ENCODE data around the gene C16orf92.

Gene C16orf92

DNA sequence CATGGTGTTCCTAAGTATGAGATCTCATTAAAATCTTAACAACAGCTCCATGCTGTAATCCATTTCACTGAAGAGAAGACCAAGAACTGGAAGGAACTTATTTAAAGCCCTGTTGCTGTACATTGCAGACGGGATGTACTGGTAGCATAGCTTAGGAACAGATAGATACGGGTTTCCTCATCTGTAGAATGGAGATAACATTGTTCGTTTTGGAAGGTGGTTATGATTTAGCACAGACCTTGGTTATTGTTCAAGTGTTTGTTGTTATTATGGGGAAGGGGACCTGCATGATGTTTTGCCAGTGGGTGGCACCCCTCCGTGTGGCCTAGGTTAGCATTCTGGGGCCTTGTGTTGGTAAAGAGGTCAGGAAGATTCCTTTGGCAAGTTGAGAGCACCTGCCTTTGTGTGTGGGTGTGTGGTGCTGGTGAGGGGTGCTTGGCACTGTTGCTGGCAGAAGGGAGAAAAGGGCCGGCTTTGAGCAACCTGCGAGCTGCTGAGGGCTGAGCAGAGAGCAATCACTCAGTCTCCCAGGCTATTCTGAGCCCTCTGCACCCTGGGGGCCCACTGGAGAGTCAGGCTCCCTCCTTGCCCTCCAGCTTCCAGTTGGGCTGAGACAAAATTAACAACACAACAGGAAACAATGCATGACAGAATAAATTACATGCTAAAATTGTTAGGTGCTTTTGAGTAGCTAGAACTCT lies 47.0 kb upstream of the C16orf92 start:
- Histone ChIP-seq H3K27ac (peak overlapping the region; percentile 76), H2AFZ (no peak overlapping the region), H3K27me3 (ENCODE audit: control insufficient read depth, insufficient read depth, low read length) (no peaks in the 10 kb centered on the region), H3K4me3 (ENCODE audit: low read depth, low read length) (peak overlapping the region; percentile 93), H3K9me3 (ENCODE audit: control insufficient read depth, low read length) (no peaks in the 10 kb centered on the region), H3K36me3 (ENCODE audit: control insufficient read depth, insufficient read depth, low read length) (no peaks in the 10 kb centered on the region), H3K9ac (no peak overlapping the region), H3K4me2 (ENCODE audit: low read length) (peak overlapping the region; percentile 85), H3K4me1 (peaks cover 13% of the 10 kb centered on the region), H3K79me2 (peaks cover 20% of the 10 kb centered on the region)
- TF ChIP-seq, protein P1, sequence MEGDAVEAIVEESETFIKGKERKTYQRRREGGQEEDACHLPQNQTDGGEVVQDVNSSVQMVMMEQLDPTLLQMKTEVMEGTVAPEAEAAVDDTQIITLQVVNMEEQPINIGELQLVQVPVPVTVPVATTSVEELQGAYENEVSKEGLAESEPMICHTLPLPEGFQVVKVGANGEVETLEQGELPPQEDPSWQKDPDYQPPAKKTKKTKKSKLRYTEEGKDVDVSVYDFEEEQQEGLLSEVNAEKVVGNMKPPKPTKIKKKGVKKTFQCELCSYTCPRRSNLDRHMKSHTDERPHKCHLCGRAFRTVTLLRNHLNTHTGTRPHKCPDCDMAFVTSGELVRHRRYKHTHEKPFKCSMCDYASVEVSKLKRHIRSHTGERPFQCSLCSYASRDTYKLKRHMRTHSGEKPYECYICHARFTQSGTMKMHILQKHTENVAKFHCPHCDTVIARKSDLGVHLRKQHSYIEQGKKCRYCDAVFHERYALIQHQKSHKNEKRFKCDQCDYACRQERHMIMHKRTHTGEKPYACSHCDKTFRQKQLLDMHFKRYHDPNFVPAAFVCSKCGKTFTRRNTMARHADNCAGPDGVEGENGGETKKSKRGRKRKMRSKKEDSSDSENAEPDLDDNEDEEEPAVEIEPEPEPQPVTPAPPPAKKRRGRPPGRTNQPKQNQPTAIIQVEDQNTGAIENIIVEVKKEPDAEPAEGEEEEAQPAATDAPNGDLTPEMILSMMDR (IDR thresholded peaks at IDR 0.05) = no peak

DNA sequence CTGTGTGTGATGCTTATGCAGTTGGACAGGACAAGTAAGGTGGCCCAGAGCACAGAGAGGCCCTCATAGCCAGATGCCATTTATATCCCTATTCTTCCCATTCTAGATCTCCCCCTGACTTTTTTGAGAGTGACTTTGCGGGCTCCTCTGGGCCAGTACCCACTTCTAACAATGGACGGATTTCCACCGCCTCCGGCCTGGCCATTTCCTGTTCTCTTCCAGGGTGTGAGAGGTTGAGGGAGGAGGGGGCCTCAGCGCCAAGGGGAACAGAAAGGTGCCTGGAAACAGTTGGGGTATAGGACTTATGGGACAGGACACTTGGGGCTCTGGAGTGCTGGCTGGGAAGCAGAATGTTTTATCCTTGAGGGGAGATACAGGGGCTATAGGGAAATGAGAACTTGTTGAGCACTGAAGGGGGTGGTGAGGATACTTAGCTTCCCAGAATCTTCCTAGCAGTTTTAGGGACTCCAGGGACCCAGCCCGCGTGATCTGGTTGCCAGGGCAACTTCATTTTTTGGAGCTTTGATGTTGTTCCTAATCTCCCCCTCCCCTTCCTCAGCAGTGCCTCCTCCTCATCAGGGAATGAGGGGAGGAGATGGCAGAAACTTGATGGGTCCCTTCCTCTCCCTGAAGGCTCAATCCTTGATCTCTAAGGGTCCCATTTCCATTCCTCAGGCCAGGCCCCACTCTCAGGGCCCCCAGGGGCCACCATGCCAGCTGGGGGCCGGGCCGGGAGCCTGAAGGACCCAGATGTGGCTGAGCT lies 45.8 kb upstream of the C16orf92 start:
- peak overlapping the region; percentile 17 for H3K27ac ChIP-seq
- no peak overlapping the region for H3K4me3 ChIP-seq (ENCODE audit: low read depth, low read length)
- no peaks in the 10 kb centered on the region for H3K9me3 ChIP-seq (ENCODE audit: control insufficient read depth, low read length)
- H3K79me2 ChIP-seq = peaks cover 20% of the 10 kb centered on the region
- peak overlapping the region; percentile 85 for H3K4me2 ChIP-seq (ENCODE audit: low read length)
- no peaks in the 10 kb centered on the region for H3K36me3 ChIP-seq (ENCODE audit: control insufficient read depth, insufficient read depth, low read length)
- peaks cover 13% of the 10 kb centered on the region for H3K4me1 ChIP-seq
- H3K27me3 ChIP-seq (ENCODE audit: control insufficient read depth, insufficient read depth, low read length) = no peaks in the 10 kb centered on the region
- TF ChIP-seq, protein P1 (IDR thresholded peaks at IDR 0.05) = no peak
- H2AFZ ChIP-seq = no peak overlapping the region
- no peak overlapping the region for H3K9ac ChIP-seq

DNA sequence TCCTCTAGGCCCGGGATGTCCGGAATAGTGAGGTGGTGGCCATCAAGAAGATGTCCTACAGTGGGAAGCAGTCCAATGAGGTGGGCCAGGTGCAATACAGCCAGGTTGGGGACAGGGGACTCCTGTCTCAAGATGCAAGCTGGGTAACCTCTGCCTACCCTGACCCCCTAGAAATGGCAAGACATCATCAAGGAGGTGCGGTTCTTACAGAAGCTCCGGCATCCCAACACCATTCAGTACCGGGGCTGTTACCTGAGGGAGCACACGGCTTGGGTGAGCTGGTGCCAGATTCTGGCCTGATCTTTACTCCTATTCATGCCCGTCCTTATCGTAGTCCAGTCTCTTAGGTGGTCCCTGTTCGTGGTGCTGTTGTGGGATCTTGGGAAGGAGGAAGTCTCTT lies 44.9 kb upstream of the C16orf92 start:
- TF ChIP-seq, protein P1 (IDR thresholded peaks at IDR 0.05) = no peak
- no peak overlapping the region for H3K27ac ChIP-seq
- no peaks in the 10 kb centered on the region for H3K27me3 ChIP-seq (ENCODE audit: control insufficient read depth, insufficient read depth, low read length)
- H3K9me3 ChIP-seq (ENCODE audit: control insufficient read depth, low read length) = no peaks in the 10 kb centered on the region
- H3K9ac ChIP-seq = no peak overlapping the region
- H3K36me3 ChIP-seq (ENCODE audit: control insufficient read depth, insufficient read depth, low read length) = no peaks in the 10 kb centered on the region
- no peak overlapping the region for H3K4me2 ChIP-seq (ENCODE audit: low read length)
- peaks cover 13% of the 10 kb centered on the region for H3K4me1 ChIP-seq
- no peak overlapping the region for H2AFZ ChIP-seq
- H3K79me2 ChIP-seq = peaks cover 20% of the 10 kb centered on the region
- no peak overlapping the region for H3K4me3 ChIP-seq (ENCODE audit: low read depth, low read length)

DNA sequence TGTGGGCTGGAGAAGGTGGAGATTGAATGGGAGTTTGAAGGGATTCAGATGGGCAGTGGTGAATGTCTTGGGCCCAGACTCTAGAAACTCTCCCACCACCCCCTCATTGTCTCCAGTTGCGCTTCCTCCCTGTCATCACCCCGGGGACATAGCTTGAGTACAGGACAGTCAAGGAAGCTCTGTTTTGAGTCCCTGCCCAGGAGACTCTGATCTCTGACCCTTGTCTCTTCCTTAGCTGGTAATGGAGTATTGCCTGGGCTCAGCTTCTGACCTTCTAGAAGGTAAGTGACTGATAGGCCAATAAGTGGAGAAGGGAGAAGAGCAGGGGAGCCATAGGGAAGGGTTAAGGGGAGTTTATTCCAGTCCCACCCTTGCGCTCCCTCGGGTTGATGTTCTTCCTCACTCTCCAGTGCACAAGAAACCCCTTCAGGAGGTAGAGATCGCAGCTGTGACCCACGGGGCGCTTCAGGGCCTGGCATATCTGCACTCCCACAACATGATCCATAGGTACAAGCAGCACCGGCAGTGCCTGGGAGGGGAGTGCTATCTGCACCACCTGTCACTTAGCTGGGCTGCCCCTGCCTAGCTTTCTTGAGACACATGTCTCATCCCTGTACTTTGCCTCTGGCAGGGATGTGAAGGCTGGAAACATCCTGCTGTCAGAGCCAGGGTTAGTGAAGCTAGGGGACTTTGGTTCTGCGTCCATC lies 44.3 kb upstream of the C16orf92 start:
- no peaks in the 10 kb centered on the region for H3K36me3 ChIP-seq (ENCODE audit: control insufficient read depth, insufficient read depth, low read length)
- H3K27ac ChIP-seq = no peak overlapping the region

More for the DNA sequence above, 44.3 kb upstream of the C16orf92 start:
- H3K27me3 ChIP-seq (ENCODE audit: control insufficient read depth, insufficient read depth, low read length) = no peaks in the 10 kb centered on the region
- no peaks in the 10 kb centered on the region for H3K9me3 ChIP-seq (ENCODE audit: control insufficient read depth, low read length)
- H3K4me2 ChIP-seq (ENCODE audit: low read length) = no peak overlapping the region
- TF ChIP-seq, protein P1 (IDR thresholded peaks at IDR 0.05) = no peak
- H2AFZ ChIP-seq = no peak overlapping the region
- no peak overlapping the region for H3K4me3 ChIP-seq (ENCODE audit: low read depth, low read length)
- H3K9ac ChIP-seq = no peak overlapping the region
- H3K4me1 ChIP-seq = peaks cover 13% of the 10 kb centered on the region
- peaks cover 20% of the 10 kb centered on the region for H3K79me2 ChIP-seq
